Panc1 (cell line): ENCODE results near the gene SPINK1. TPM values are rescaled to one million over a fixed set of nuclear protein-coding genes. Genes with fewer than 3 reads are reported as not detected.

Experiments
- ATAC-seq: fragments of 200-7000 bp; cut with Tn5 transposase; 2 replicates; pipeline ENCODE4 v1.9.1; 2020; ENCODE audit warnings: mild to moderate bottlenecking, moderate library complexity
- BruUV-seq: library from RNA; stranded (reverse); fragments of 400-500 nt; replicated peaks from 2 replicates; lab custom pipeline; 2021; lab: Mats Ljungman, UMichigan
- CTCF ChIA-PET: fragments of 300-600 bp; sonication (Branson Sonifier 250); formaldehyde crosslinking; loops from one replicate; lab custom pipeline; 2022; ENCODE audit warnings: antibody characterized with exemption; lab: Charles Lee
- POLR2A ChIA-PET: fragments of 300-600 bp; sonication (Branson Sonifier 250); formaldehyde crosslinking; loops from one replicate; lab custom pipeline; 2022; ENCODE audit warnings: antibody characterized with exemption; lab: Charles Lee
- DNase-seq: peaks from one replicate; pipeline ENCODE4 v3.0.0-alpha.2; 2010; ENCODE audit warnings: low read depth, low spot score
- H3K27ac ChIP-seq: 2 replicates; pipeline ENCODE4 v1.5.1; 2011; ENCODE audit warnings: mild to moderate bottlenecking, low read length, inconsistent platforms
- H3K27me3 ChIP-seq: fragments of 200-500 bp; sonication (Bioruptor generic); 2 replicates; pipeline ENCODE4 v1.6.0; 2014; ENCODE audit warnings: low read length, inconsistent platforms; ENCODE audit not compliant: control insufficient read depth, insufficient read depth
- H3K36me3 ChIP-seq: fragments of 200-500 bp; sonication (Bioruptor generic); 2 replicates; pipeline ENCODE4 v1.5.1; 2014; ENCODE audit warnings: inconsistent platforms, mild to moderate bottlenecking, low read length, moderate library complexity; ENCODE audit not compliant: control insufficient read depth, insufficient read depth
- H3K4me1 ChIP-seq: 2 replicates; pipeline ENCODE4 v1.5.1; 2011; ENCODE audit warnings: inconsistent platforms, mild to moderate bottlenecking, low read length, moderate library complexity; ENCODE audit not compliant: control insufficient read depth, insufficient read depth
- H3K4me3 ChIP-seq, 2 experiments: 2 replicates each; pipeline ENCODE4 v1.5.1; 2011 to 2012; ENCODE audit warnings: low read depth in 2 of 2, low read length in 2 of 2, mild to moderate bottlenecking in 2 of 2, inconsistent platforms in 1 of 2, moderate library complexity in 1 of 2
- H3K9me3 ChIP-seq: fragments of 200-500 bp; sonication (Bioruptor generic); 2 replicates; pipeline ENCODE4 v1.5.1; 2014; ENCODE audit warnings: low read depth, mild to moderate bottlenecking, inconsistent platforms, low read length, moderate library complexity; ENCODE audit not compliant: control insufficient read depth, insufficient read depth
- POLR2AphosphoS5 ChIP-seq: IDR thresholded peaks from 2 replicates; pipeline ENCODE4 v1.6.1; 2012; ENCODE audit warnings: mild to moderate bottlenecking, low read depth, low read length, moderate library complexity
- SIN3A ChIP-seq: IDR thresholded peaks from 2 replicates; pipeline ENCODE4 v1.6.1; 2012; ENCODE audit warnings: low read depth, mild to moderate bottlenecking, low read length, moderate library complexity, borderline replicate concordance; ENCODE audit not compliant: insufficient read depth
- TCF7L2 ChIP-seq: IDR thresholded peaks from 2 replicates; pipeline ENCODE4 v1.6.1; 2011; ENCODE audit warnings: mild to moderate bottlenecking, low read depth, low read length, inconsistent platforms
- in situ Hi-C: cut with HindIII; loops from 2 replicates; pipeline ENCODE4 v1.10.0; 2016; ENCODE audit warnings: low sequenced_read_pairs, low pct_unique_long_range_greater_than_20kb
- intact Hi-C: fragments of 100-400 bp; cut with micrococcal nuclease; formaldehyde crosslinking; loops from one replicate; pipeline ENCODE4 v1.10.0; 2022; ENCODE audit not compliant: unreplicated experiment
- total RNA-seq: library from RNA; stranded (reverse); gene quantifications from one replicate; pipeline ENCODE4 v1.2.1, GENCODE V29; 2021; ENCODE audit not compliant: unreplicated experiment
- TF ChIP-seq, protein P1 (sequence below), 2 experiments: IDR thresholded peaks; 2 replicates each; pipeline ENCODE4 v1.6.1; 2011 to 2012; ENCODE audit warnings: low read depth in 2 of 2, control low read depth in 1 of 2, low read length in 1 of 2, mild to moderate bottlenecking in 1 of 2, moderate library complexity in 1 of 2; ENCODE audit not compliant: insufficient read depth in 1 of 2
- TF ChIP-seq, protein P2 (sequence below): fragments of 450-650 bp; IDR thresholded peaks from 2 replicates; pipeline ENCODE4 v1.5.1; 2017; ENCODE audit warnings: mild to moderate bottlenecking

The SPINK1 gene
- total RNA-seq, 1 experiment from 2014 or later = 3.0 TPM

DNA sequence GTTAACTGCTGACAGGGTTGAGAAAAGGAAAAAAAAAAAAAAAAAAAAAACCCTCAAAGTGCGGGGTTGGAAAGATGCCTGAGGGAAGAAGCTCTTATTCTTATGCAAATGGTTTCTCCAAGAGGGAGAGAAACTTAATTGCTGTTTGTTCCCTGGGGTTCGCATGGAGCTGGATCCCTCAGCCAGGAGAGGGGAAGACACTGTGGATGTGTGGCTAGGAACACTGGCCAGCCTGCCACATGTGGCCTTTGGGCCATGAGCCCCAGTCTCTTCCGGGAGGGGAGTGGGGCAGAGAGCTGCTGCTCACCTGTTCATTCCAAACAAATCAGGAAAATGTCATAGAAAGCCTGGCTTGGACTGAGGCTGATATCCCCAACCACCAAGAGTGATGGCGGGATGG lies 37.6 kb upstream of the SPINK1 start:
- CTCF ChIA-PET = no interaction called here
- POLR2A ChIA-PET = no interaction called here
- TF ChIP-seq POLR2AphosphoS5 (no peak), TCF7L2 (no peak), SIN3A (no peak)
- TF ChIP-seq, protein P1, sequence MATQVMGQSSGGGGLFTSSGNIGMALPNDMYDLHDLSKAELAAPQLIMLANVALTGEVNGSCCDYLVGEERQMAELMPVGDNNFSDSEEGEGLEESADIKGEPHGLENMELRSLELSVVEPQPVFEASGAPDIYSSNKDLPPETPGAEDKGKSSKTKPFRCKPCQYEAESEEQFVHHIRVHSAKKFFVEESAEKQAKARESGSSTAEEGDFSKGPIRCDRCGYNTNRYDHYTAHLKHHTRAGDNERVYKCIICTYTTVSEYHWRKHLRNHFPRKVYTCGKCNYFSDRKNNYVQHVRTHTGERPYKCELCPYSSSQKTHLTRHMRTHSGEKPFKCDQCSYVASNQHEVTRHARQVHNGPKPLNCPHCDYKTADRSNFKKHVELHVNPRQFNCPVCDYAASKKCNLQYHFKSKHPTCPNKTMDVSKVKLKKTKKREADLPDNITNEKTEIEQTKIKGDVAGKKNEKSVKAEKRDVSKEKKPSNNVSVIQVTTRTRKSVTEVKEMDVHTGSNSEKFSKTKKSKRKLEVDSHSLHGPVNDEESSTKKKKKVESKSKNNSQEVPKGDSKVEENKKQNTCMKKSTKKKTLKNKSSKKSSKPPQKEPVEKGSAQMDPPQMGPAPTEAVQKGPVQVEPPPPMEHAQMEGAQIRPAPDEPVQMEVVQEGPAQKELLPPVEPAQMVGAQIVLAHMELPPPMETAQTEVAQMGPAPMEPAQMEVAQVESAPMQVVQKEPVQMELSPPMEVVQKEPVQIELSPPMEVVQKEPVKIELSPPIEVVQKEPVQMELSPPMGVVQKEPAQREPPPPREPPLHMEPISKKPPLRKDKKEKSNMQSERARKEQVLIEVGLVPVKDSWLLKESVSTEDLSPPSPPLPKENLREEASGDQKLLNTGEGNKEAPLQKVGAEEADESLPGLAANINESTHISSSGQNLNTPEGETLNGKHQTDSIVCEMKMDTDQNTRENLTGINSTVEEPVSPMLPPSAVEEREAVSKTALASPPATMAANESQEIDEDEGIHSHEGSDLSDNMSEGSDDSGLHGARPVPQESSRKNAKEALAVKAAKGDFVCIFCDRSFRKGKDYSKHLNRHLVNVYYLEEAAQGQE (IDR thresholded peaks at IDR 0.05; ENCODE audit: insufficient read depth in 1 of 2, low read depth in 2 of 2, low read length in 1 of 2) = no peak
- TF ChIP-seq, protein P2, sequence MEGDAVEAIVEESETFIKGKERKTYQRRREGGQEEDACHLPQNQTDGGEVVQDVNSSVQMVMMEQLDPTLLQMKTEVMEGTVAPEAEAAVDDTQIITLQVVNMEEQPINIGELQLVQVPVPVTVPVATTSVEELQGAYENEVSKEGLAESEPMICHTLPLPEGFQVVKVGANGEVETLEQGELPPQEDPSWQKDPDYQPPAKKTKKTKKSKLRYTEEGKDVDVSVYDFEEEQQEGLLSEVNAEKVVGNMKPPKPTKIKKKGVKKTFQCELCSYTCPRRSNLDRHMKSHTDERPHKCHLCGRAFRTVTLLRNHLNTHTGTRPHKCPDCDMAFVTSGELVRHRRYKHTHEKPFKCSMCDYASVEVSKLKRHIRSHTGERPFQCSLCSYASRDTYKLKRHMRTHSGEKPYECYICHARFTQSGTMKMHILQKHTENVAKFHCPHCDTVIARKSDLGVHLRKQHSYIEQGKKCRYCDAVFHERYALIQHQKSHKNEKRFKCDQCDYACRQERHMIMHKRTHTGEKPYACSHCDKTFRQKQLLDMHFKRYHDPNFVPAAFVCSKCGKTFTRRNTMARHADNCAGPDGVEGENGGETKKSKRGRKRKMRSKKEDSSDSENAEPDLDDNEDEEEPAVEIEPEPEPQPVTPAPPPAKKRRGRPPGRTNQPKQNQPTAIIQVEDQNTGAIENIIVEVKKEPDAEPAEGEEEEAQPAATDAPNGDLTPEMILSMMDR = no peak

DNA sequence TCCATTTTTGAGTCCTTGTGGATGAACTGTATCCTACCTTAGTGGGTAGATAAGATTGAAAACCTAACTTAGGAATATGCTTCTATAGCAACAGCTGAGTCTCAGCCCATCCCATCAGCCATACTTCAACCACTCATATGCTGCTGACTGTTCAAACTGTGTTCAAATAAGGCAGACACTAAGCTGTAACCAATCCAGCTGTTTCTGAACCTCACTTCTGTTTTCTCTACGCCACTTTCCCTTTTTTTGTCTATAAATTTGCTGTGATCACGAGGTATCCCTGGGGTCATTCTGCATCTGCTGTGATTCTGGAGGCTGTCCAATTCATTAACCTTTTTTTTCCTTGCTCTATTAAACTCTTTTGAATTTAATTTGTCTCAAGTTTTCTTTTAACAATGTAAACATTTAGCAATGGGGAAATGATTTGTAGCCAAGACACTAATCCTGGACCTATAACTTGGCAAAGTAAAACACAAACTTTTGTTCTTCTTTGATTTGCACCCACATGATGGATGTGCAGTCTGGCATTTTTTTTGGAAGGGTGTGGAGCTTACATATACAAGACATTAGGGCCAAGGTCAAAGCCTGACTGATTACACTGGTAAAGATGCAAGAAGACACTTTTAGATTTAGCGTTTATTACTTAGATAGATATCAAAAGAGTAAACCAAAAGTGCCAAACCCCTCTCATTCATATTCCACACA lies 32.1 kb upstream of the SPINK1 start:
- no peak for TF ChIP-seq TCF7L2
- TF ChIP-seq, protein P1 (IDR thresholded peaks at IDR 0.05; ENCODE audit: insufficient read depth in 1 of 2, low read depth in 2 of 2, low read length in 1 of 2) = no peak
- no peak for TF ChIP-seq SIN3A
- no peak for TF ChIP-seq POLR2AphosphoS5
- no TSS peak for BruUV-seq
- no peaks in the 10 kb centered on the region for H3K9me3 ChIP-seq
- H3K27ac ChIP-seq = no peak overlapping the region
- H3K27me3 ChIP-seq = no peaks in the 10 kb centered on the region
- H3K4me1 ChIP-seq = no peaks in the 10 kb centered on the region
- in situ Hi-C loops (no loop called here), intact Hi-C loops (no loop called here)
- H3K36me3 ChIP-seq = no peaks in the 10 kb centered on the region
- no peak for DNase-seq
- POLR2A ChIA-PET = no interaction called here
- ATAC-seq = no peak
- CTCF ChIA-PET = no interaction called here
- no peak overlapping the region for H3K4me3 ChIP-seq

More for the DNA sequence above, 37.6 kb upstream of the SPINK1 start:
- intact Hi-C loops (no loop called here), in situ Hi-C loops (no loop called here)
- no peak overlapping the region for H3K4me3 ChIP-seq
- no peaks in the 10 kb centered on the region for H3K4me1 ChIP-seq
- H3K36me3 ChIP-seq = no peaks in the 10 kb centered on the region
- no peaks in the 10 kb centered on the region for H3K27me3 ChIP-seq
- no peak for ATAC-seq
- no TSS peak for BruUV-seq
- no peak overlapping the region for H3K27ac ChIP-seq
- no peaks in the 10 kb centered on the region for H3K9me3 ChIP-seq
- no peak for DNase-seq
